Eye (tissue), 1 donor: Measurements from ENCODE around the gene PHETA1.

Source experiments
- DNase-seq: peaks from one replicate; pipeline ENCODE4 v3.0.0-alpha.2; 2015

PHETA1 gene

GRCh38 chr12:111319600-111320257 is 49.2 kb downstream of the PHETA1 start:
- no peak for DNase-seq

GRCh38 chr12:111318450-111318849 is 50.4 kb downstream of the PHETA1 start:
- DNase-seq, result no peak

DNA sequence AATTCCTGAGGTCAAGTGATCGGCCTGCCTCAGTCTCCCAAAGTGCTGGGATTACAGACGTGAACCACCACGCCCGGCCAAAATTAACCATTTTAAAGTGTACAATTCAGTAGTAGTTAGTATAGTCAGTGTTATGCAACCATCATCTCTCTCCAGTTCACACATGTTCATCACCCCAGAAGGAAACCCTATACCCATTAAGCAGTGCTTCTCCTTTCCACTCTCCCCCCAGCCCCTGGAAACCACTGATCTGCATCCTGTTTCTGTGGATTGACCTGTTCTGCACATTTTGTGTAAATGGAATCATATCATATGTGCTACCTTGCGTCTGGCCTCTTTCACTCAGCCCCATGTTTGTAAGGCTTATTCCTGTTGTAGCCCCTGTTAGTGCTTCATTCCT is 52.2 kb downstream of the PHETA1 start:
- no peak for DNase-seq

GRCh38 chr12:111314953-111315539 is 53.8 kb downstream of the PHETA1 start:
- DNase-seq, result no peak

DNA sequence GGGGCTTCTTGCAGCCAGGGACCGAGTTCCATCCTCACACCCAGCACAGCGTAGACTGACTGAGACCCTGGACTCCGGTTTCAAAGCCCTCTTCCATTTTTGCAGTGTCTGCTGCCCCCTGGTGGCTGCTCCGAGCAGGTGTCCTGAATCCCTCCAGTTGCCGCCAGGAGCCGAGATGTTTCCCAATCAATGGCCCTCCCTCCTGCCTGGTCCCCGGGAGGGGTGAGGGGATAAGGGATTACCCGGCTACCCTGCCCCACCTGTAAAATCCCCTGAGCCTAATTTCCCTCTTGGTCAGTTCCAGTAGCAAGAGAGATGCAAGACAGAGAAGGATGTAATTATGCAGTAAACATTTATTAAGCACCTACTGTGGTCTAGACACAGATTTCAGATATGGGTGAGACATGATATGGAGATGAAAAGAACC is 55.0 kb downstream of the PHETA1 start:
- DNase-seq, result peak; percentile 92

DNA sequence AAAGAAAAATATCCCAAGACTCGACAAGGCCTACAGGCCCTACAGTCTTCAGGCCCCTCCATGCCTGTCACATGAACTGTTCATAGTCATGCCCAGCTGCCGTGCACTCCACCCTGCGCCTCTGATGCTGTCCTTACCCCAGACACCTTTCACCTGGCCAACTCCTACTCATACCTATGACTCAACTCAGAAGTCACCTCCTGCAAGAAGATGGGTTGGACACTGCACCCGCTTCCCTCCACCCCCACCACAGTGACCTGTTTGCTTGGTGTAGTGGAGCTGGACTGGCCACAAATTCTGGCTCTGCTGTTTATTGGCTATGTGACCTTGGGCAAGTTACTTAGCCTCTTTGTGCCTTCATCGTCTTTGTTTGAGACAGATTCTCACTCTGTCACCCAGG is 56.2 kb downstream of the PHETA1 start:
- no peak for DNase-seq

- DNase-seq, result no peak
Measured at GRCh38 chr12:111312016-111312415, 56.9 kb downstream of the PHETA1 start.

- no peak for DNase-seq
Measured at GRCh38 chr12:111311011-111311410, 57.9 kb downstream of the PHETA1 start.
